HUDEP-2 (cell line): ENCODE data around the gene RAD51B.
A peak's percentile ranks its signal among the peaks of the same experiment; 100 is the strongest.
"Not testable (repeated sequence)": the region's sequence is repeated elsewhere in the genome, so short reads cannot be mapped to it uniquely, and the experiment has no call there.

Experiments
- DNase-seq, 76 experiments: peaks; one replicate each; lab custom pipeline; 2025; ENCODE audit not compliant: unreplicated experiment in 76 of 76; lab: John Stamatoyannopoulos, UW

RAD51B gene

GRCh38 chr14:68104518-68104917 lies 284.9 kb downstream of the RAD51B start:
- no peak for DNase-seq

GRCh38 chr14:68105816-68106215 lies 286.2 kb downstream of the RAD51B start:
- no peak for DNase-seq

GRCh38 chr14:68106456-68106855 lies 286.9 kb downstream of the RAD51B start:
- no peak for DNase-seq

- no peak for DNase-seq
These were observed 287.3 kb downstream of the RAD51B start for GRCh38 chr14:68106905-68107304.

GRCh38 chr14:68109132-68109900 lies 289.7 kb downstream of the RAD51B start:
- no peak for DNase-seq

- DNase-seq, result no peak
These were observed 291.7 kb downstream of the RAD51B start for GRCh38 chr14:68111097-68111852.

GRCh38 chr14:68111853-68112270 lies 292.3 kb downstream of the RAD51B start:
- DNase-seq, result no peak

DNA sequence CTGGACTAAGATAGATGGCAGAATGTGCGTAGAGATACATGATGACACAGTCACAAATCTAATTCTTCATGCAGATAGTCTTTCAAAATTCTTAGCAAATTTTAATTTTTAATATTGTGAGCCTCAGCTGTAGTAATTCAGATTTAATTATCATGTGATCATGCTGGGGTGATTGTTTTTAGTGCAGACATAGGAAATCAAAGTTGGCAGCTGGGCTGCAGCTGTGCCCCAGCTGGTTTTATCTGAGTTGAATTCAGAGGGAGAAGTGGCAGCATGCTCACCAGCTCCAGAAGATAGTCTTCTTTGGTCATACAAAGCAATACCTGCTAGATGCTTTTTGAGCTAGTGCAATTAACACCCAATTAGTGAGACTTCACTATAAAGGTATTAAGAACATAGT lies 292.9 kb downstream of the RAD51B start:
- no peak for DNase-seq

- no peak for DNase-seq
These were observed 293.9 kb downstream of the RAD51B start for GRCh38 chr14:68113343-68113930.

DNA sequence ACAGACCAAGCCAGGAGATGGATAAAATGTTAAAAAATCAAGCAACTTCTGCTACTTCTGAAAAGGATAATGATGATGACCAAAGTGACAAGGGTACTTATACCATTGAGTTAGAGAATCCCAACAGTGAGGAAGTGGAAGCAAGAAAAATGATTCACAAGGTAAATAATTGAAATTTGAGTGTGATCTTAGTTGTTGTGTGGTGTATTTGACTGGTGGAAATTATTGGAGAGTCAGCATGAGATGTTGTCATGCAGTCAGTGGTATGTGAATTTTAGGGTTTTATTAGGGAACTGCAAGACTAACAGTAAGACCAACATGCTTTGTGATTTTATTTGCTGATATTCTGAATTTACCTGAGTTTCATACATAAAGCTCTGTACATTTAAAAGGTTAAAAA lies 296.4 kb downstream of the RAD51B start:
- DNase-seq, result not testable (repeated sequence)

GRCh38 chr14:68122651-68123050 lies 303.1 kb downstream of the RAD51B start:
- DNase-seq, result no peak

DNA sequence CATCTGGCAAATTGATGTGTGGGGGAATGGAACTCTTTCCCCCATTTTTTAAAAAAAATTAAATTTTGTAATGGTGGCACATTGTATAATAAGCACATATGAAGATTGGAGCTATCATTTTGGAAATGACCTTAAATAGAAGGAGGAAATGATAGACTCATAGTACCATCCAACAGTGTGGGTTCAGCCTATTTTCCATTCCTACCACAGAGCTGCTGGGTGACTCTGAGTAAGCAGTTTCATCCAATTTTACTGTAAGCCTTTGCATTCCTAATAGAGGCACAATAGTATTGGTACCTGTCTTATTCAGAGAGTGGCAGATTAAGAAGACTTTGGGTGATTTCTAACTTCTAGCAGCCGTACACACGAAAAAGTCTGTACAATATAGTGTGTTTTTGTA lies 304.5 kb downstream of the RAD51B start:
- DNase-seq, result no peak

DNA sequence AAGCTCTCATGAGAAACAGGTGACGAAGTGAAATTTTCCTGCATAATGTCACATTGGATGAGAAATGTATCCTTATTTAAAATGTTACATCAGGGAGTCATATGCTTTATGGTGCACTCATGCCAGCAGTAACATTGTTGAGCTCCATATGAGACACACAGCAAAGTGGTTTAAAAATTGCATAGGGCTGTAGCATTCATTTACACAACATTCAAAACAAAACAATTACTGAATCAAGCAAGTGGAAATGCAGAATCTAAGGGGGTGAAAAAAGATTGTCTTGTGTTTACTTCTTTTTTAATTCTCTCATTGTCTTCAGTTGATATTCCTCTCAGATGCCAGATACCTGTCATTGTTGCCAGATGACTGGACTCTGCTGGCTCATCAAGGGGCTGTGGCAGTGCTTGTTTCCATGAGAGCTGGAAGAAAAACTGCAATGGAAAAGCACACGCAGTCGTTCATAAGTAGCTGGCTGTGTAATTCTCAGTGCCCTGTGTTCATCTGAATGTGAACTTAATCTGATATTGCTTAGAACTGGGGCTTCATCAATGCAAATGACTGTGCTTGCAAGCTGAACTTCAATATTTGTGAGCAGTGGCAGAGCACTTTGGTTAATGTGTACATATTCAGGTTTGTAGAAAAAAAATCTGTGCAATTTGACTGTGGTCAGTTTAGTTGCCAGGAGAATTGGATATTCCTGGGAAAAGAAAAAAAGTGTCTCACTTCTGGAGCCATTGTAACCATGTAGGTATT lies 305.6 kb downstream of the RAD51B start:
- no peak for DNase-seq

DNA sequence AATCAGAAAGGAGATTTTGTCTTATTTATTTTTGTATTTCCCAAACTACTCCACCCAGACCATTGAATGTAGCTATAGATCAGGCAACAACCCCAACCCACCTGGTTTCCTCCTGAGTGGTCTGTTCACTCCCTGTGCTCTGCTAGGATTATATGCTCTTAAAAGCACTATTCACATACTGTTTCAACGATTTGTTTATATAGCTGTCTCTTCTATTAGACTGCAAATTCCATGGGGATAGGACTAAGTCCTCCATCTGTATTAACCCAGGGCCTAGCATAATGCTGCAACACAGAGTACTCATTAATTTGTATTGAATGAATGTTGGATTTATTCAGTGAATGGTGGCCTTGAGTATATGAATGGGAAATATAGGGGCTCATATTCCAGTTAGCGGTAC lies 307.6 kb downstream of the RAD51B start:
- no peak for DNase-seq

DNA sequence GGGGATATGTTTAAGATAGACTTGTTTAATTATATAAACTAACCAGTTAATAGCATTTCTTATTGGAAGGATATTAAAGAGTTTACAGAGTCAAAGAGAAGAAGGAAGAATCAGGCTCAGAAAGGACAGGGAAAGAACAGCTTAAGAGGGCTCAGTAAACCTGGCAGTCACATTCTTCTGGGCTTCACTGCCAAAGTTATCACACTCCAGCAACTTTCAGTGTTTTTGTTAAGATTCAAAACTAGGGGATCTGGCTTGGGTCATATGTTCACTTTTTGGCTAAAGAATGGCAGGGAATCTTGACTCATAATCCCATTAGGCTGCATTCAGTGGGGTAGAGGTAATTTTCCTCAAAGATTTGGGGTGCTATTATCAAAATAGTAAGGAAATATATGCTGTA lies 312.3 kb downstream of the RAD51B start:
- DNase-seq, result no peak

DNA sequence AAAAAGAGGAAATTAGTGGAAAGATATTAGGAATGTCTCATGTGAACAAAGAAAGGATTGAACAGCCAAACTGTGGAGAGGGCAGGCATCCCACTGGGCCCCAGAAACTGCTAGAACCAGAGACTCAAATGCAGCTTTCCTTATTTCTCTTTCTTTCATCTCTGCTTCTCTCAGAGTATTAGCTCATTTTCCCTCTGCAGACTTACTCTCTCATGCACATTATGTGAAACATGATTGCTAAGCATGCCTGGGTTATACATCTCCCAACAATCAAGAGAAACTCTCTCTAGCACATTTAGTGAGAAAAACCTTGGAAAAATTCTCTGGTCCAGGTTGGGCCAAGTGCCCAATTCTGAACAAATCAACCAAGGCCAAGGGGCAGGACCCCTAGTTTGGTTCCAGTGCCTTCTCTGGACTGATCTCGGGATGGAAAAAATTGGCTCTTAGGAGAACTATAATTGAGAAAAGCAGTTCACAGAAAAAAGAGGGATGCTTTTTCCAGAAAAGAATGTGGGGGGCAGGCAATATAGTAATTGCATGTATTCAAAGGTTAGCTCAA lies 313.1 kb downstream of the RAD51B start:
- no peak for DNase-seq

DNA sequence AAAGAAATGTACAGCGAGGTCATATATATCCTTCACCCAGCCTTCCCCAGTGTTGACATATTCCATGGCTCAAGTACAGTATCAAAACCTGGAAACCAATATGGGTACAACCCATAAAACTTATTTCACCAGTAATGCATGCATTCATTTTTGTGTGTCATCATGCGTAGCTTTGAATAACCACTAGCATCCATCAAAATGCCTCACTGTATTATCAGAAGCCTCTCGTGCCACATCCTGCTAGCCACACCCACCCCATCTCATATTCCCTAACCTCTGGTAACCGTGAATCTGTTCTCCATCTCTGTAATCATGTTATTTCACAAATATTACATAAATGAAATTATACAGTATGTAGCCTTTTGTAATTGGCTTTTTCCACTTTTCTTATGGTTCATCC lies 314.3 kb downstream of the RAD51B start:
- no peak for DNase-seq

DNA sequence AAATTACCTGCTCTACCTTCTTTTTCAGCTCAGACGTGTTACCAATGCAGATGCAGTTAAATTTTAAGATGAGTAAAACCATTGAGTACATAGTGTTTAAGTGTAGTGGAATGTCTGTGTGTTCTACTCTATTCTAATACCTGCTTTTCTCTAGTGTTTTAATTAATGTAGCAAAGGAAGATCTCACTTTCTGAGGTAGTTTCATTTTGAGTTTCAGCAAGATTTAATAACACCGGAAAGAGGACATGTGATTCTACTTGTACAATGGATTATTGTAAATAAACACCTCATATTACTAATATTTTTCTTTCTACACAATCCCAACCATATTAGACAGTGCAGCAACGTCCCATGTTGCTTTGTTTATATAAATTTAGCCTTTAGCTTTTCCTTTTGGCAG lies 315.4 kb downstream of the RAD51B start:
- DNase-seq, result no peak

GRCh38 chr14:68135566-68135965 lies 316.0 kb downstream of the RAD51B start:
- DNase-seq, result no peak

DNA sequence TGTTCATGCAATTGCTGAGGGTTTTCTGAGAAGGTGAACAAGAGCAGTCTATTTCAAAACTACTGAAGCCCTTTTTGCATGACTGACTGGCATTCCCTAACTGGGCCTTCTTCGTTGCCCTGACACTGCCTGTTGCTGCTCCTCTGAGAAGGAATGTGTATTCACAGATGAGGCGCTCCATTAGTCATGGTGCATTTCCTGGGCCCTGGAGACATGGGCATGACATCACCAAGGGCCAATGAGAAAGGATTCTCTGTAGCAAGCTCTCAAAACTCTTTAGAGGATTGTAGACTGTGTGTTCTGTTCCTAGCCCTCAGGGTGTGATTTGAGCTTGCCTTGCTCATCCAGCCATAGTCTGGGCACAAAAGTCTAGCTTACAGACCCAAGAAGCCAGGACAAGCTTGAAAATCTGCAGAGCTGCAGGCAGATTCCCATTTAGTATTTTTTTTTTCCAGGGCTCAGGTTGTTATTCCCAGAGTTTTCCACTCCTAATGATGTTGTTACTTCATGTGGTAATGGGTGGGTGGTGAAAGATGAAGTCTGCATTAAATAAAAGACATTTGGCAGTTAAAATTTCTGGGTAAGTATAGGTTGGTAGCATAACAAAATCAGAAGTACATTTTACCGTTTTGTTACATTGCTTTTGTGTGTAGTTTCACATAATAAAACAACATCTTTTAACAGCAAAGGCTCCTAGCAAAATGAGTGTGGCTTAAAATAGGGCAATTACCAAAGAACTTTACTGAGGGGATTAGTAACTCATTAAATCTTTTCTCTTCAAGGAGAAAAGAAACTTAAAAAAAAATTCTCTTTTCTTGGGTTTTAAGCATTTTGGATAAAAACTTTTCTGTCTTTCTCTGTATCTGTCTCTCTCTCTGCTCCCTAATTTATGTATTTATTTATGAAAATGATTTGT lies 318.4 kb downstream of the RAD51B start:
- peak in 1 of 76 experiments; percentile 8 for DNase-seq
